Neural progenitor cell (in vitro differentiated cells): Measurements from ENCODE around the gene LRRC7.

Experiments used
- EZH2 ChIP-seq: fragments of 200-600 bp; sonication (generic); IDR thresholded peaks from 2 replicates; pipeline ENCODE4 v1.6.1; 2017; ENCODE audit warnings: antibody characterized with exemption, mild to moderate bottlenecking, moderate library complexity
- TF ChIP-seq, protein P1 (sequence below): fragments of 200-600 bp; sonication (generic); IDR thresholded peaks from 2 replicates; pipeline ENCODE4 v1.5.1; 2017; ENCODE audit warnings: antibody characterized with exemption, mild to moderate bottlenecking

DNA sequence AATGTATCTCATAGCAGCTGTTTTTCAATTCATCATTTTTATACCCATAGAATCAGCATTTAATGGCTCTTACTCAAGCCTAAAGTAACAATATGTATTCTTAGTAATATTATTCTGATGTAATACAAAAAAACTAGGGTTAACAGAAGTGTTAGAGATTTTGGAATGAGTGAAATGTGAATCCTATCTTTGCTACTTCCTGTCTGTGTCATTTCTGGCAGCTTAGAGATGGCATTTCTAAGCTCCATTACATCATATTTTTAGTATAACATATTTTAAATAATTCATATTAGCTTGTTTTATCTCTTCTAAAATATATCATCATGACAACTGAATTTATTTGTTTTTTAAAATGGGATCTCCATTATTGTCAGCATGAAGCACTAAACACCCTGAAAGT, 90.2 kb downstream of the LRRC7 start:
- TF ChIP-seq, protein P1, sequence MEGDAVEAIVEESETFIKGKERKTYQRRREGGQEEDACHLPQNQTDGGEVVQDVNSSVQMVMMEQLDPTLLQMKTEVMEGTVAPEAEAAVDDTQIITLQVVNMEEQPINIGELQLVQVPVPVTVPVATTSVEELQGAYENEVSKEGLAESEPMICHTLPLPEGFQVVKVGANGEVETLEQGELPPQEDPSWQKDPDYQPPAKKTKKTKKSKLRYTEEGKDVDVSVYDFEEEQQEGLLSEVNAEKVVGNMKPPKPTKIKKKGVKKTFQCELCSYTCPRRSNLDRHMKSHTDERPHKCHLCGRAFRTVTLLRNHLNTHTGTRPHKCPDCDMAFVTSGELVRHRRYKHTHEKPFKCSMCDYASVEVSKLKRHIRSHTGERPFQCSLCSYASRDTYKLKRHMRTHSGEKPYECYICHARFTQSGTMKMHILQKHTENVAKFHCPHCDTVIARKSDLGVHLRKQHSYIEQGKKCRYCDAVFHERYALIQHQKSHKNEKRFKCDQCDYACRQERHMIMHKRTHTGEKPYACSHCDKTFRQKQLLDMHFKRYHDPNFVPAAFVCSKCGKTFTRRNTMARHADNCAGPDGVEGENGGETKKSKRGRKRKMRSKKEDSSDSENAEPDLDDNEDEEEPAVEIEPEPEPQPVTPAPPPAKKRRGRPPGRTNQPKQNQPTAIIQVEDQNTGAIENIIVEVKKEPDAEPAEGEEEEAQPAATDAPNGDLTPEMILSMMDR, result no peak
- TF ChIP-seq EZH2, result no peak
